Erythroblast (primary cell): ENCODE measurements around the gene CATSPERB.

Experiments
- GATA1 ChIP-seq: IDR thresholded peaks from 2 replicates; pipeline ENCODE4 v1.6.1; 2011; ENCODE audit warnings: low read depth, mild to moderate bottlenecking, control low read depth, low read length, moderate library complexity
- POLR2A ChIP-seq: IDR thresholded peaks from 2 replicates; pipeline ENCODE4 v1.6.1; 2011; ENCODE audit warnings: mild to moderate bottlenecking, low read length

DNA sequence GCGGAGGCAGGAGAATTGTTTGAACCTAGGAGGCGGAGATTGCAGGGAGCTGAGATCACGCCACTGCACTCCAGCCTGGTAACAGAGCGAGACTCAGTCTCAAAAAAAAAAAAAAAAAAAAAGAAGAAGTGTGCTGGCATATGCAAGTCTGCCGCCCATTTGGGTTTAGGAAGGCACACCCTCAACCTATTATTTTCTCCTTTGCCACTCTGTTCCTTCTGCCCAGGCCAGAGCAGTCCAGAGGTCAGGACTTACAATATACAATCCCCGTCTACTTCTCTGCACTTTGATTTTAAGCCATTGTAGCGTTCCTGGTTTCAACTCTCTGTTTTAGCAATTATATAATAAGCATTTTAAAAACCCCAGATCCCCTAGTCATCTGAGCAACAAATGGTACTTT lies 39.8 kb downstream of the CATSPERB start:
- TF ChIP-seq POLR2A (no peak), GATA1 (no peak)
